Keratinocyte (primary cell): ENCODE results near the gene LHPP. TPM values are rescaled to one million over a fixed set of nuclear protein-coding genes. Genes with fewer than 3 reads are reported as not detected.

ENCODE experiments used
- DNase-seq: peaks from one replicate; pipeline ENCODE4 v3.0.0-alpha.2; 2011; ENCODE audit warnings: low read depth, missing footprints, low spot score
- FAIRE-seq: peaks from 2 replicates; lab custom pipeline; 2011; peaks lifted over from hg19 to GRCh38; lab: Jason Lieb, UNC
- H2AFZ ChIP-seq: 2 replicates; pipeline ENCODE4 v1.6.0; 2012; ENCODE audit warnings: low read length, control low read depth, inconsistent platforms; ENCODE audit not compliant: control insufficient read depth
- H3K27ac ChIP-seq: 2 replicates; pipeline ENCODE4 v1.5.1; 2011; ENCODE audit warnings: low read length; ENCODE audit not compliant: control insufficient read depth, insufficient read depth
- H3K27me3 ChIP-seq: 3 replicates; pipeline ENCODE4 v1.6.0; 2011; ENCODE audit warnings: low read length; ENCODE audit not compliant: control insufficient read depth, insufficient read depth; ENCODE audit errors: extremely low read depth
- H3K36me3 ChIP-seq, 2 experiments: 2 replicates in 1 of 2; 3 replicates in 1 of 2; pipeline ENCODE4 v1.5.1; 2011; ENCODE audit warnings: low read length in 2 of 2, mild to moderate bottlenecking in 1 of 2; ENCODE audit not compliant: control insufficient read depth in 2 of 2, insufficient read depth in 2 of 2; ENCODE audit errors: extremely low read depth in 1 of 2
- H3K4me1 ChIP-seq: 3 replicates; pipeline ENCODE4 v1.5.1; 2011; ENCODE audit warnings: low read length; ENCODE audit not compliant: control insufficient read depth, insufficient read depth; ENCODE audit errors: extremely low read depth
- H3K4me2 ChIP-seq: 3 replicates; pipeline ENCODE4 v1.6.0; 2011; ENCODE audit warnings: low read depth, low read length; ENCODE audit not compliant: control insufficient read depth, insufficient read depth; ENCODE audit errors: extremely low read depth
- H3K4me3 ChIP-seq, 3 experiments: fragments of 200-600 bp in 1 of 3; sonication (generic) in 1 of 3; 2 replicates in 2 of 3; 3 replicates in 1 of 3; pipeline ENCODE4 v1.5.1; 2011 to 2016; ENCODE audit warnings: low read length in 3 of 3, mild to moderate bottlenecking in 3 of 3, control low read depth in 2 of 3, inconsistent platforms in 1 of 3, low read depth in 1 of 3, mixed read lengths in 1 of 3, mixed run types in 1 of 3, moderate library complexity in 1 of 3; ENCODE audit not compliant: control insufficient read depth in 2 of 3, insufficient read depth in 2 of 3; ENCODE audit errors: extremely low read depth in 1 of 3
- H3K79me2 ChIP-seq: 2 replicates; pipeline ENCODE4 v1.6.0; 2012; ENCODE audit warnings: low read length; ENCODE audit not compliant: control insufficient read depth, insufficient read depth
- H3K9ac ChIP-seq: 3 replicates; pipeline ENCODE4 v1.6.0; 2011; ENCODE audit warnings: low read length; ENCODE audit not compliant: control insufficient read depth, insufficient read depth; ENCODE audit errors: extremely low read depth
- H3K9me1 ChIP-seq: 3 replicates; pipeline ENCODE4 v1.6.0; 2011; ENCODE audit warnings: low read length; ENCODE audit not compliant: control insufficient read depth, insufficient read depth; ENCODE audit errors: extremely low read depth
- H3K9me3 ChIP-seq: 2 replicates; pipeline ENCODE4 v1.5.1; 2012; ENCODE audit warnings: low read depth, low read length; ENCODE audit not compliant: control insufficient read depth
- H4K20me1 ChIP-seq: 3 replicates; pipeline ENCODE4 v1.6.0; 2011; ENCODE audit warnings: low read length; ENCODE audit not compliant: control insufficient read depth, insufficient read depth; ENCODE audit errors: extremely low read depth
- CTCF ChIP-seq, 3 experiments: IDR thresholded peaks in 1 of 3; conservative IDR thresholded peaks in 1 of 3; optimal IDR thresholded peaks in 1 of 3; 2 replicates in 2 of 3; 3 replicates in 1 of 3; pipeline versions ENCODE3 to v1.5.1; 2011; ENCODE audit warnings: low read length in 3 of 3, mild to moderate bottlenecking in 3 of 3, moderate library complexity in 2 of 3, control low read depth in 1 of 3, inconsistent platforms in 1 of 3; ENCODE audit not compliant: insufficient read depth in 2 of 3; ENCODE audit errors: extremely low read depth in 1 of 3
- EZH2 ChIP-seq: IDR thresholded peaks from one replicate; pipeline ENCODE4 v1.6.1; 2012; ENCODE audit warnings: inconsistent platforms, mild to moderate bottlenecking, low read length, moderate library complexity
- dilution Hi-C: fragments of 300-500 bp; cut with MboI; formaldehyde crosslinking; loops from one replicate; pipeline ENCODE4 v1.7.0; 2020; ENCODE audit warnings: low sequenced_read_pairs; ENCODE audit not compliant: extremely low pct_ligation_motif_present
- polyA plus RNA-seq, 5 experiments: library from polyadenylated mRNA; depleted of rRNA in 3 of 5; stranded (reverse) in 3 of 5; stranded (forward) in 1 of 5; unstranded in 1 of 5; fragments of >200 nt; gene quantifications; 1 replicate in 1 of 5; 2 replicates in 3 of 5; 3 replicates in 1 of 5; pipeline versions ENCODE4 v1.2.1 to v1.2.3, GENCODE V29; 2011 to 2012; ENCODE audit warnings: missing spikeins in 2 of 5, low read depth in 1 of 5, low replicate concordance in 1 of 5

The LHPP gene
- polyA plus RNA-seq, 1 donor (not counting 4 experiments of a cell fraction or from before 2014, with no cell fraction given), result 13.1 TPM

- Histone ChIP-seq H3K9me3 (no peaks in the 10 kb centered on the region), H3K27ac (no peak overlapping the region), H3K9ac (no peak overlapping the region), H3K4me2 (no peak overlapping the region), H3K27me3 (no peaks in the 10 kb centered on the region), H3K9me1 (no peaks in the 10 kb centered on the region), H3K4me3 (no peak overlapping the region), H3K36me3 (no peaks in the 10 kb centered on the region), H4K20me1 (no peaks in the 10 kb centered on the region), H2AFZ (no peak overlapping the region), H3K79me2 (no peaks in the 10 kb centered on the region), H3K4me1 (peaks cover 3% of the 10 kb centered on the region)
- TF ChIP-seq CTCF (optimal IDR thresholded peaks at IDR 0.05 in 1 of 3, IDR thresholded peaks at IDR 0.05 in 1 of 3, conservative IDR thresholded peaks at IDR 0.05 in 1 of 3; ENCODE audit: extremely low read depth in 1 of 3, insufficient read depth in 2 of 3, low read length in 3 of 3) (no peak), EZH2 (no peak)
- DNase-seq (no peak), FAIRE-seq (no peak)
- dilution Hi-C loops, result no loop called here
These were observed 101.9 kb downstream of the LHPP start for GRCh38 chr10:124563320-124564040.

- no peaks in the 10 kb centered on the region for H3K27me3 ChIP-seq
- no peak overlapping the region for H2AFZ ChIP-seq
- no peak overlapping the region for H3K27ac ChIP-seq
- H3K9me1 ChIP-seq, result no peaks in the 10 kb centered on the region
- no peak overlapping the region for H3K4me3 ChIP-seq
- DNase-seq, result no peak
- H3K9me3 ChIP-seq, result no peaks in the 10 kb centered on the region
- H3K79me2 ChIP-seq, result no peaks in the 10 kb centered on the region
- FAIRE-seq, result no peak
- H3K4me2 ChIP-seq, result no peak overlapping the region
- H4K20me1 ChIP-seq, result no peaks in the 10 kb centered on the region
- no peaks in the 10 kb centered on the region for H3K36me3 ChIP-seq
- H3K9ac ChIP-seq, result no peak overlapping the region
- dilution Hi-C loops, result no loop called here
- peaks cover 3% of the 10 kb centered on the region for H3K4me1 ChIP-seq
- TF ChIP-seq CTCF (optimal IDR thresholded peaks at IDR 0.05 in 1 of 3, IDR thresholded peaks at IDR 0.05 in 1 of 3, conservative IDR thresholded peaks at IDR 0.05 in 1 of 3; ENCODE audit: extremely low read depth in 1 of 3, insufficient read depth in 2 of 3, low read length in 3 of 3) (no peak), EZH2 (no peak)
These were observed 103.3 kb downstream of the LHPP start for GRCh38 chr10:124564881-124565280.
